ENCODE measurements around the gene SLC34A1. TPM values are rescaled to one million over a fixed set of nuclear protein-coding genes. Genes with fewer than 3 reads are reported as not detected.
A peak's percentile ranks its signal among the peaks of the same experiment; 100 is the strongest.

Gene SLC34A1
- total and polyA plus RNA-seq, 2 of the 13 experiments (the other 11 are each of a cell fraction or from before 2014, with no cell fraction given): 0.03 to 0.20 TPM

DNA sequence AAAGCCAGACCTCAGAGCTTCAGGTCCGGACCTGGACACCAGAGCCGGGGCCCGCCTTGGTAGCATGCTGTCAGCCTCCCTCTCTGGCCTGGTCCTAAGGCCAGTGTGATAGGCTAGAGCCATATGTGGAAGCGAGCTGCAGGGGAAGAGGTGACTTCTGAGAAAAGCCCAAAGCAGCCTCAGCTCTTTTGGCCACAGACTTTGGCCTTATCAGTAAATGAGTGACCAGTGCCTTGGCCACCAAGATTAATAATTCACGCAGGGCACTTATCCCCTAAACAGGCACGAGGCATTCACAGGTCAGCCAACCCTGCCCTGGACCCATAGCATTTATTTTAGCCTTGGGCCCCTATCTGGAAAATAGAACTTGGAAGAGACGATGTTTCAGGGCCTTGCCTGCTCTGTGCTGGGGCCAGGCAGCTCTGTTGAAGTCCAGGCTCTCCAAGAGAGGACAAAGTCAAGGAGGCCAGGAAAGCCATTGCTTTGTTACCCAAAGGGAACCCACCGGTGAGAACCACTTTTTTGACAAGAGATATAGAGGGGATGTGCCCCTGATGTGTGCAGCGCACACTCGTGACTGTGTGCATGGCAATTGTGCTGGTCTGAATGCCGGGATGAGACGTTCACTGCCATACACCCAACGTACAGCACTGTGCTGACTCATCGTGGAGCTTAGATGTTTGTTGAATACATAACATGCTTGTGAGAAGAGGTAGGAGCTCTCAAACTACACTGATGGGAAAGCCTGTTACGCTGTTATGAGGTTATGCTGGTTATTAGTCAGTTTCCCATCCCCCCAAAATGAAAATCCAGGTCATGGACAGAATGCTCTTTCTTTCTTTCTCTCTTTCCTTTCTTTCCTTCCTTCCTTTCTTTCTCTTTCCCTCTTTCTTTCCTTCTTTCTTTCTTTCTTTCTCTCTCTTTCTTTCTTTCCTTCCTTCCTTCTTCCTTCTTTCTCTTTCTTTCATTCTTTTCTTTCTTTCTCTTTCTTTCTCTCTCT is 5.0 kb upstream of the SLC34A1 start (continued):
- no peak for TF ChIP-seq WIZ (CRISPR knock-in tag; IDR thresholded peaks at IDR 0.05)
- peak; percentile 54 for TF ChIP-seq RBFOX2 (IDR thresholded peaks at IDR 0.05; ENCODE audit: low read depth, low read length)
- TF ChIP-seq NKX3-1 (CRISPR knock-in tag; IDR thresholded peaks at IDR 0.05): peak; percentile 41; the same call in 1 of the 2 replicates
- peak; percentile 62; the same call in 1 of the 2 replicates for TF ChIP-seq MEIS2 (CRISPR knock-in tag; IDR thresholded peaks at IDR 0.05)
- peak; percentile 94 for TF ChIP-seq ZNF501 (CRISPR knock-in tag; IDR thresholded peaks at IDR 0.05)
- TF ChIP-seq ZNF329 (CRISPR knock-in tag; IDR thresholded peaks at IDR 0.05; ENCODE audit: low read depth): peak; percentile 79
- peak; percentile 19; the same call in 1 of the 2 replicates for TF ChIP-seq ZMYM3 (CRISPR knock-in tag; IDR thresholded peaks at IDR 0.05)
- no peak for TF ChIP-seq ZNF160 (CRISPR knock-in tag; IDR thresholded peaks at IDR 0.05)
- no peak; the same call in 1 of the 2 replicates for TF ChIP-seq MEIS1 (CRISPR knock-in tag; IDR thresholded peaks at IDR 0.05; ENCODE audit: borderline replicate concordance)
- peak; percentile 77; the same call in 1 of the 2 replicates for TF ChIP-seq ZNF792 (CRISPR knock-in tag; IDR thresholded peaks at IDR 0.05)
- TF ChIP-seq FOSL1 (CRISPR knock-in tag; IDR thresholded peaks at IDR 0.05; ENCODE audit: borderline replicate concordance): peak; percentile 62; the same call in 1 of the 2 replicates
- TF ChIP-seq ZBTB25 (CRISPR knock-in tag; IDR thresholded peaks at IDR 0.05): peak; percentile 57; the same call in 1 of the 2 replicates
- TF ChIP-seq NR2F1 (CRISPR knock-in tag; IDR thresholded peaks at IDR 0.05): peak; percentile 34 to 44; a peak in 2 of 4 replicates
- TF ChIP-seq, protein P1, sequence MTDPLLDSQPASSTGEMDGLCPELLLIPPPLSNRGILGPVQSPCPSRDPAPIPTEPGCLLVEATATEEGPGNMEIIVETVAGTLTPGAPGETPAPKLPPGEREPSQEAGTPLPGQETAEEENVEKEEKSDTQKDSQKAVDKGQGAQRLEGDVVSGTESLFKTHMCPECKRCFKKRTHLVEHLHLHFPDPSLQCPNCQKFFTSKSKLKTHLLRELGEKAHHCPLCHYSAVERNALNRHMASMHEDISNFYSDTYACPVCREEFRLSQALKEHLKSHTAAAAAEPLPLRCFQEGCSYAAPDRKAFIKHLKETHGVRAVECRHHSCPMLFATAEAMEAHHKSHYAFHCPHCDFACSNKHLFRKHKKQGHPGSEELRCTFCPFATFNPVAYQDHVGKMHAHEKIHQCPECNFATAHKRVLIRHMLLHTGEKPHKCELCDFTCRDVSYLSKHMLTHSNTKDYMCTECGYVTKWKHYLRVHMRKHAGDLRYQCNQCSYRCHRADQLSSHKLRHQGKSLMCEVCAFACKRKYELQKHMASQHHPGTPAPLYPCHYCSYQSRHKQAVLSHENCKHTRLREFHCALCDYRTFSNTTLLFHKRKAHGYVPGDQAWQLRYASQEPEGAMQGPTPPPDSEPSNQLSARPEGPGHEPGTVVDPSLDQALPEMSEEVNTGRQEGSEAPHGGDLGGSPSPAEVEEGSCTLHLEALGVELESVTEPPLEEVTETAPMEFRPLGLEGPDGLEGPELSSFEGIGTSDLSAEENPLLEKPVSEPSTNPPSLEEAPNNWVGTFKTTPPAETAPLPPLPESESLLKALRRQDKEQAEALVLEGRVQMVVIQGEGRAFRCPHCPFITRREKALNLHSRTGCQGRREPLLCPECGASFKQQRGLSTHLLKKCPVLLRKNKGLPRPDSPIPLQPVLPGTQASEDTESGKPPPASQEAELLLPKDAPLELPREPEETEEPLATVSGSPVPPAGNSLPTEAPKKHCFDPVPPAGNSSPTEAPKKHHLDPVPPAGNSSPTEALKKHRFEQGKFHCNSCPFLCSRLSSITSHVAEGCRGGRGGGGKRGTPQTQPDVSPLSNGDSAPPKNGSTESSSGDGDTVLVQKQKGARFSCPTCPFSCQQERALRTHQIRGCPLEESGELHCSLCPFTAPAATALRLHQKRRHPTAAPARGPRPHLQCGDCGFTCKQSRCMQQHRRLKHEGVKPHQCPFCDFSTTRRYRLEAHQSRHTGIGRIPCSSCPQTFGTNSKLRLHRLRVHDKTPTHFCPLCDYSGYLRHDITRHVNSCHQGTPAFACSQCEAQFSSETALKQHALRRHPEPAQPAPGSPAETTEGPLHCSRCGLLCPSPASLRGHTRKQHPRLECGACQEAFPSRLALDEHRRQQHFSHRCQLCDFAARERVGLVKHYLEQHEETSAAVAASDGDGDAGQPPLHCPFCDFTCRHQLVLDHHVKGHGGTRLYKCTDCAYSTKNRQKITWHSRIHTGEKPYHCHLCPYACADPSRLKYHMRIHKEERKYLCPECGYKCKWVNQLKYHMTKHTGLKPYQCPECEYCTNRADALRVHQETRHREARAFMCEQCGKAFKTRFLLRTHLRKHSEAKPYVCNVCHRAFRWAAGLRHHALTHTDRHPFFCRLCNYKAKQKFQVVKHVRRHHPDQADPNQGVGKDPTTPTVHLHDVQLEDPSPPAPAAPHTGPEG (CRISPR knock-in tag; IDR thresholded peaks at IDR 0.05): peak; percentile 91
- TF ChIP-seq ZNF276 (CRISPR knock-in tag; IDR thresholded peaks at IDR 0.05; ENCODE audit: low read depth): no peak
- peak; percentile 64 for TF ChIP-seq ZNF614 (CRISPR knock-in tag; IDR thresholded peaks at IDR 0.05; ENCODE audit: borderline replicate concordance)
- TF ChIP-seq KDM3A (CRISPR knock-in tag; IDR thresholded peaks at IDR 0.05; ENCODE audit: low read depth): peak; percentile 57; the same call in 1 of the 2 replicates
- TF ChIP-seq CEBPG (CRISPR knock-in tag; IDR thresholded peaks at IDR 0.05): peak; percentile 14; the same call in 1 of the 2 replicates
- TF ChIP-seq NFKB2 (CRISPR knock-in tag; IDR thresholded peaks at IDR 0.05; ENCODE audit: borderline replicate concordance): peak; percentile 69
- TF ChIP-seq SAFB2 (CRISPR knock-in tag; IDR thresholded peaks at IDR 0.05; ENCODE audit: borderline replicate concordance, low read depth): peak; percentile 54; the same call in 1 of the 2 replicates
